Measurements from ENCODE around the gene DNAH3. TPM values are rescaled to one million over a fixed set of nuclear protein-coding genes. Genes with fewer than 3 reads are reported as not detected.

The DNAH3 gene
- total and polyA plus RNA-seq, 2 of the 8 experiments (the other 6 are each of a cell fraction or from before 2014, with no cell fraction given) = 0.57 to 0.71 TPM

GRCh38 chr16:20902426-20902825 is 248.2 kb downstream of the DNAH3 start:
- Histone ChIP-seq H3K56ac (replicated peaks; ENCODE audit: insufficient read length, low read depth, low read length) (no peak overlapping the region), H3K4me1 (replicated peaks in 1 of 4; ENCODE audit: control insufficient read depth in 3 of 4, insufficient read depth in 4 of 4, low read length in 3 of 4) (peaks cover 0 to 9% (median 3%) of the 10 kb centered on the region in 4 experiments; a peak in 3 of 7 replicates), H3K79me2 (ENCODE audit: control insufficient read depth in 1 of 2, insufficient read depth in 2 of 2, low read length in 2 of 2) (peaks cover 6 to 43% of the 10 kb centered on the region in 2 experiments; a peak in 2 of 4 replicates), H3K27ac (ENCODE audit: low read depth, low read length) (no peak overlapping the region), H3K18ac (ENCODE audit: extremely low read depth, low read length) (no peak overlapping the region), H3K9ac (replicated peaks in 1 of 4; ENCODE audit: extremely low read depth in 1 of 4, low read depth in 3 of 4, low read length in 3 of 4) (no peak overlapping the region; a peak in 1 of 7 replicates), H2BK120ac (replicated peaks; ENCODE audit: low read depth, low read length) (no peak overlapping the region), H3K23ac (ENCODE audit: insufficient read length) (no peak overlapping the region), H2AFZ (ENCODE audit: low read length) (no peak overlapping the region), H2AK5ac (ENCODE audit: low read depth, low read length) (no peak overlapping the region; the same call in 1 of the 2 replicates), H3K79me1 (ENCODE audit: low read depth, low read length) (peaks cover 2% of the 10 kb centered on the region), H3K23me2 (ENCODE audit: low read depth, low read length) (peaks cover 6% of the 10 kb centered on the region; the same call in 1 of the 2 replicates), H3K27me3 (replicated peaks in 1 of 4; ENCODE audit: control insufficient read depth in 3 of 4, extremely low read depth in 1 of 4, insufficient read depth in 3 of 4, low read length in 3 of 4) (no peaks in the 10 kb centered on the region), H3K9me3 (ENCODE audit: insufficient read depth in 2 of 2, low read depth in 1 of 2, low read length in 1 of 2) (no peaks in the 10 kb centered on the region), H4K91ac (replicated peaks; ENCODE audit: insufficient read length, low read length) (no peak overlapping the region), H4K5ac (ENCODE audit: insufficient read length, low read depth, low read length) (no peak overlapping the region), H3K36me3 (ENCODE audit: control insufficient read depth in 2 of 4, insufficient read depth in 4 of 4, low read length in 3 of 4) (peaks cover 0 to 5% (median 0%) of the 10 kb centered on the region in 4 experiments; a peak in 1 of 8 replicates), H4K20me1 (replicated peaks in 1 of 2; ENCODE audit: control insufficient read depth in 1 of 2, insufficient read depth in 2 of 2, low read length in 2 of 2) (no peaks in the 10 kb centered on the region), H2BK20ac (ENCODE audit: low read length) (no peak overlapping the region), H2BK5ac (ENCODE audit: low read depth, low read length) (no peak overlapping the region), H4K8ac (ENCODE audit: extremely low read depth, insufficient read depth, low read length) (no peak overlapping the region), H3K4me2 (ENCODE audit: insufficient read depth in 1 of 2, low read depth in 2 of 2, low read length in 2 of 2) (peak overlapping the region; percentile 89 to 97; a peak in 2 of 4 replicates), H2BK15ac (ENCODE audit: low read length) (no peak overlapping the region), H3K4me3 (ENCODE audit: extremely low read depth in 1 of 4, insufficient read depth in 2 of 4, low read depth in 3 of 4, low read length in 4 of 4) (peak overlapping the region in 1 of 4 experiments; percentile 91; a peak in 2 of 8 replicates), H3K4ac (replicated peaks; ENCODE audit: insufficient read length, low read depth, low read length) (no peak overlapping the region), H2BK12ac (ENCODE audit: low read depth, low read length) (no peak overlapping the region), H3K14ac (ENCODE audit: insufficient read length) (no peak overlapping the region)
- peak in 1 of 2 experiments; percentile 17; a peak in 1 of 3 replicates for TF ChIP-seq POLR2A (IDR thresholded peaks at IDR 0.05; ENCODE audit: control extremely low read depth in 1 of 2, low read depth in 2 of 2, low read length in 2 of 2)
- TF ChIP-seq CTBP2 (IDR thresholded peaks at IDR 0.05; ENCODE audit: borderline replicate concordance, insufficient read depth, insufficient read length, low read length) = no peak
- no peak for FAIRE-seq
- 90% methylated on average over 6 of the region's 6 CpGs; no CpG with 5 or more reads in 1 of the 2 experiments for WGBS, 2 experiments (ENCODE audit: extremely low coverage in 1 of 2, insufficient coverage in 1 of 2, insufficient read length in 1 of 2, insufficient replicate concordance in 2 of 2, low coverage in 1 of 2, low lambda C conversion rate in 2 of 2, missing lambda C conversion rate in 1 of 2)
- no peak for DNase-seq (ENCODE audit: low read depth in 1 of 2, low spot score in 2 of 2)
- POLR2A ChIA-PET (ENCODE audit: partially characterized antibody) = interaction anchor here (0.8 to 2.4 kb wide), 3 partner anchors 19 to 96 kb away, joined by 3 to 6 read pairs (median 3); partner anchors contain the start of genes ERI2 and REXO5
- CTCF ChIA-PET (ENCODE audit: partially characterized antibody) = interaction anchor here (0.8 to 1.2 kb wide), 3 partner anchors 12 to 99 kb away, joined by 3 to 4 read pairs (median 3); no protein-coding TSS in a partner anchor

Data from H1 (cell line).